ENCODE measurements around the gene SHC3.
"Not testable (repeated sequence)": the region's sequence is repeated elsewhere in the genome, so short reads cannot be mapped to it uniquely, and the experiment has no call there.

Gene SHC3, protein sequence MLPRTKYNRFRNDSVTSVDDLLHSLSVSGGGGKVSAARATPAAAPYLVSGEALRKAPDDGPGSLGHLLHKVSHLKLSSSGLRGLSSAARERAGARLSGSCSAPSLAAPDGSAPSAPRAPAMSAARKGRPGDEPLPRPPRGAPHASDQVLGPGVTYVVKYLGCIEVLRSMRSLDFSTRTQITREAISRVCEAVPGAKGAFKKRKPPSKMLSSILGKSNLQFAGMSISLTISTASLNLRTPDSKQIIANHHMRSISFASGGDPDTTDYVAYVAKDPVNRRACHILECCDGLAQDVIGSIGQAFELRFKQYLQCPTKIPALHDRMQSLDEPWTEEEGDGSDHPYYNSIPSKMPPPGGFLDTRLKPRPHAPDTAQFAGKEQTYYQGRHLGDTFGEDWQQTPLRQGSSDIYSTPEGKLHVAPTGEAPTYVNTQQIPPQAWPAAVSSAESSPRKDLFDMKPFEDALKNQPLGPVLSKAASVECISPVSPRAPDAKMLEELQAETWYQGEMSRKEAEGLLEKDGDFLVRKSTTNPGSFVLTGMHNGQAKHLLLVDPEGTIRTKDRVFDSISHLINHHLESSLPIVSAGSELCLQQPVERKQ

DNA sequence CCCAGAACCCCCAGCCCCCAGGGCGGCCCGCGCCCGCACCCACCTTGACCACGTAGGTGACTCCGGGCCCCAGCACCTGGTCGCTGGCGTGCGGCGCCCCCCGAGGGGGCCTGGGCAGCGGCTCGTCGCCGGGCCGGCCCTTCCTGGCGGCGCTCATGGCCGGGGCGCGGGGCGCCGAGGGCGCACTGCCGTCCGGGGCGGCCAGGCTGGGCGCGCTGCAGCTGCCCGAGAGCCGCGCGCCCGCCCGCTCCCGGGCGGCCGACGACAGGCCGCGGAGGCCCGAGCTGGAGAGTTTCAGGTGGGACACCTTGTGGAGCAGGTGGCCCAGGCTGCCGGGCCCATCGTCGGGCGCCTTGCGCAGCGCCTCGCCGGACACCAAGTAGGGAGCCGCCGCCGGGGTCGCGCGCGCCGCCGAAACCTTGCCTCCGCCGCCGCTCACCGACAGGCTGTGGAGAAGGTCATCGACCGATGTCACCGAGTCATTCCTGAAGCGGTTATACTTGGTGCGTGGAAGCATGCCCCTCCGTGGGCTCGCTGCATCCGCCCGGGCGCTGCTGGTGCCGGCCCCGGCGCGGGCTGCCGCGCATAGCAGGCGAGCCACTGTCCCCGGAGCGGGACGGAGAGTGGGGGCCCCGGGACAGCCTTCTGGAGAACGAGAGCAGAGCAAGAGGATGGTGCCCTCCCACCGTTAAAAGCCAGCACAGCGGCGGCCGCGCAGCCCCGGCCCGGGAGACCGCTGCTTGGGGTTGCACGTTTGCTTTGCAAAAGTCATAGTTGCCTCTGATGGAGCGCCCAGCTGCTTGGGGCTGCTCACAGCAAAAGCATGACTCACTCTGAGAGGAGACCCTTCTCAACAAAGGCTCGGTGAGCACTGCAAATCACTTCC lies at the start of gene SHC3:
TSS of gene SHC3 (minus strand) at position 875 of the 886 bp plus-strand sequence. CDS start at position 517, 358 bp downstream.
- no peak for DNase-seq

DNA sequence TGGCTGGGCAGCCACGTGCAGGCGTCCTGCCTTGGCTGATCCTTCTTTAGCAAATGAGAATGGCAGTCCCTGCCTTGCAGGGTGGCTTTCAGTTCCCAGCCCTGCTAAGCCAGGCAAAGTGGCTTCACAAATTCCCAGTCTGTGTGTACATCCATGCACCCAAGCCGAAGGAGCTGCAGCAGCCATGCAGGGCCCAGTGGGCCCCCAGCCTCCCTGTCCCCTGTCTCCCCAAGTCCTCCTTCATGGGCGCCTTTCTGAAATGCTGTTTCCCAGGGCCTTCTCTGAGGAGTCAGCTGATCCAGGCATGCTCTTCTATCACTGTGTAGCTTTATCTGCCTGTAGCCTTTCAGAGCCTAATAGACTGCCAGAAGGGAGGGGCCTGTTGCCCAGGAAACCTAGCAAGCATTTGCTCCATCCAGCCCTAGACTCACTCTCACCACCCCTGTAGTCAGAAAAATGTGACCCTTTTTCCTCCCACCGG lies 47.4 kb upstream of the SHC3 start:
- DNase-seq: peak; percentile 7

DNA sequence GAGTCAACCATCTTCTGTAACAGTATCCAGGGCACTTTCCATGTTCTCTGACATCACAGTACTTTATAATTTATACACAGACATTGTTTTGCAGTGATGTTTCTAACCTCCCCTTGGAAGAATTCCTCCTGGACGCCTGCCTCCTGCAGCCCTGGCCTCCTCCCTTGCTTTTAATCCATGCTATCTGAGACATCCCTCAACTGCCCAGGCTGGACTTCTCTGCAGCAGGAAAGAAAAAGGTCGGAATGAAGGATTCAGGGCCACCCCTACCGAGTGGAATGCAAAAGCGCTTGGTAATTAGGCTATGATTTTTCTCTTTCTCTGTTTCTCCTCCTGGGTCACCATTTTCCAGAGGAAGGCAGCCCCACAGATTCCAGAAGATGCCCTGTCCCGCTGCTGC lies 47.0 kb upstream of the SHC3 start:
- DNase-seq: no peak

DNA sequence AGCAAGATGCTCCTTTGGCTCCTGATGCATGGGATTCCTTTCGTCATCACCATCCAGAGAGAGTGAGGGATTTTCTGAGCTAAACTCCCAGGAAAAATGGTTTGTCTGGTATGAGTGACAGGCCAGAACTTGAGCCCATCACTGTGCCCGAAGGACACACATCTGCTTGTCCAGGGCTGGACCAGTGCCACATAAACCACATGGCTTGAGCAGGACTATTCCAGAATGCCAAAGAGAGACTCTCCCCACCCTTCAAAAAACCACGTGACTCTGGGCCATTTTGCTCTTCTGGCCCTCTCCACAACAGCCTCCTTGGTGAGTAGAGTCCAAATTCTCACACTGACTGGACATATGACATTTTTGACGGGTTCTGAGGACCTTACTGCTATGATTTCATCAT lies 46.4 kb upstream of the SHC3 start:
- DNase-seq: no peak

DNA sequence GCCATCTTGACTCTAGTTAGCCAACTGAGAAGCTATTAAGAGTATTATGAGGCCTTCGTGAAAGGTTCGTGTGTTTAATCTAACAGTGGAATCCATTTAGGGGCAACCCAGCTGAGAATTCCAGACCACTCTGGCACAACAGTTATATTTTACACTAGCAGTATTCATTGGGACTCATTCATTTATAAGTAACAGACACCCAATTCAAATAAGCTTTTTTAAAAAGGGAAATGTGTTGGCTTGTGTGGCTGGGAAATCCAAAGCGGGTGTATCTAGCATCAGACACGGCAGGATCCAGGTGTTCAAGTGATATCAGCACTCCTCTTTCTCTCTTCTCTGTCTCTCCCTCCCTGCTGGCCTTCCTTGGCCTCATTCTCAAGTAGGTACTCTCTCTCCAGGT lies 46.0 kb upstream of the SHC3 start:
- DNase-seq: no peak

DNA sequence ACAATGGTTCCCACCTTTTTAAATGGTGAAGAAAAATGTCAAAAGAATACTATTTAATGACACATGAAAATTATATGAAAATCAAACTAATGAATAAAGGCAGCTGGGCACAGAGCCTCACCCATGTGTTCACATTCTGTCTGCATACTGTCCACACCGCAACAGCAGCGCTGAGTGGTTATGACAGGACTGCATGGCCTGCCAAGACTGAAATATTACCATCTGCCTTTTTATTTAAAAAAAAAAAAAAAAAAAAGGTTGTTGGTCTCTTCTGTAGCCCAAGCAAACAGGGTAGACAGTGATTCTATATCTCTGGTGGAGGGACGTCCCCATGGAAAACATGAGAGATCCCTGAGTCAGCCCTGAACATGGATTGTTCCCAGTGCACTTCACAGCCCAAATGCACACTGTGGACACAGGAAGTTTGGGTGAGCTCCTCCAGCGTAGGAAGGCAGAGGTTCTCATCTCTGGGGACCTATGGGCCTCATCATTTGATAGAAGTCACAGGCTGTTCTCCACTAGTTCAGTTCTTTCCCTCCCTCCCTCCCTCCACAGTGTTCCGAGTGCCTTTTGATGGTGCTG lies 44.9 kb upstream of the SHC3 start:
- no peak for DNase-seq

DNA sequence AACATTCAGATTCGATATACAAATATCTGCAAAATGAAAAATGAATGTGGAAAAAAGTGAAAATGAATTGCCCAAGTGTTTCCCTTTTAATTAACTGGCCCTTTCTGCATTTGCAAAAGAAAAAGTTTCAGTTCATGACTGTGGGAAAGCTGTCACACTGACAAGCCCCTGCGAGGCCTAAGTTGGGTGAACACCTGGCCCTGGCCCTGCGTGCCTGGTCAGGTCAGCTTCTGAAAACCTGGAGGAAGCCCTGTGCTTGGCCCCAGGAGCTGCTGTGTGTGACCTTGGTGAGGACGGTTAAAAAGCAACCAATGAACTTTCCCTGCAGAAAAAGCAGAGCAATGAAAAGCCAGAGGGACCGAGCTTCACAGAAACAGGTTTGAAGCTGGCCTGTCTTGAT lies 41.0 kb upstream of the SHC3 start:
- DNase-seq: no peak

DNA sequence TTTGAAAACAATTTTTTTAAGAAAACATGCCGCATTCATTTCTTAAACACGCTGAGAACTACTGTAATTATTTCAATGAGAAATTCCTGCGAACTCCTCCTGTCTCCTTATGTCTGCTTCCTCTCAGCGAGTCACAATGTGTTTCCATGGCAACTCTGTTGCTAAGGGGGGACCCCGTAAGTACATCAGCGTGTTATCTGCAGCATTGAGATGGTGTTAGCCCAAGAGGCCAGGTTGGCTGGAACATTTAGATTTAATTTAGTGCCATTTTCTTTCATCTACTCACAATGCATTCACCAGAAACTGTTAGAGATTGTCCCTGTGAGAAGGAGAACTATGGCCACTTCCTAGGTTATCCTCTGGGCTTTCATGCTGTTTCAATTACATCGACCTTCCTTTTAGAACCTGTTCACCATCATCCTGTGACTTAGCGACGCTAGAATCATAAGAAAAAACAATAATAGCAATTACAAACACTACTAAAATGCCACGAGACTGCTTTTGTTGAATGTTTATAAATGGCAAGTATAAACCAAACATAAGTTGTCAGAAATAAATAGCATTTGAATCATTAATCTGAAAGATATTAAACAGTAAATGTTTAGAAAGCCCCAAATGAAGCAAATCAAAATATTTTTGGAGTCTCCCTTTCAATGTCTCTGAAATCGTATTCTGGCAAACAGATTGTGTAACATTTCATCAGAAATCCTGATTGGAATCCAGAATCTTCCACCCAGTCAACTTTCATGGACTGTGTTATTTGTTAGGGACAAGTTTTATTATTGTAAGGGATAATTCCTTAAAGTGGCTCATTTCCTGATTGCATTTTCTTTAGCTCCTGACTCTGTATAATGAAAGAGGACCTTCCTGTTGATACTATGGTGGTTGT lies 39.7 kb upstream of the SHC3 start:
- DNase-seq: peak; percentile 40

DNA sequence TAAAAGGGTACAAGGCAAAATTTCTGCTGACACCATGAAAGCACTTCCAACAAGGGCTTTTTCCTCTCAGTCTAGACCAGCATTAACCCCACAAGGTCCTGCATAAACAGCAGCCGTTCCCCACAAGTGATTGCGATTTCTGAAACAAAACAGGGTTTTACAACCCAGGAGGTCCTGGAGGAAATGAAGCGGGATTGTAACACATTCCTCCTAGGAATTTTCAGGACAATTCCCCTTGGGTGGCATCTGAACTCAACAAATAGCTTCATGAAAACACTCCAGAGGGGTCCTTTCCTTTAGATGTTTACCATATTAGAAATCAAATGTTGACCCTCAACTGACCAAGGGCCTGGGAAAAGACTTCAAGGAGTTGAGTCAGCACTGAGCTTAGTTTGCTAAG lies 36.7 kb upstream of the SHC3 start:
- DNase-seq: no peak

DNA sequence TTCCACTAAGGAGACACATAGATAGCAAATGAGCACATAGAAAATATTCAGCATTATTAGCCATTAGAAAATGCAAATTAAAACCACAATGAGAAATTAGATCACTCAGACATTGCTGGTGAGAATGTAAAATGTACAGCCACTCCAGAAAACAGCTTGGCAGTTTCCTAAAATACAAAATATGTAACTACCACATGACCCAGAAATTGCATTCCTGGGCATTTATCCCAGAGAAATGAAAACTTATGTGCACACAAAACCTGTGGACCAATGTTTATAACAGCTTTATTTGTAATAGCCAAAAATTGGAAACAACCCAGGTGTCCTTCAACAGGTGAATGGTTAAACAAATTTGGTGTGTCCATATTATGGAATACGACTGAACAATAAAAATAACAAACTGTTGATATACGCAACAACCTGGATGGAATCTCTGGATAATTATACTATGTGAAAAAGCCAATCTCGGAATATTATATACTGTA lies 34.8 kb upstream of the SHC3 start:
- DNase-seq: no peak

DNA sequence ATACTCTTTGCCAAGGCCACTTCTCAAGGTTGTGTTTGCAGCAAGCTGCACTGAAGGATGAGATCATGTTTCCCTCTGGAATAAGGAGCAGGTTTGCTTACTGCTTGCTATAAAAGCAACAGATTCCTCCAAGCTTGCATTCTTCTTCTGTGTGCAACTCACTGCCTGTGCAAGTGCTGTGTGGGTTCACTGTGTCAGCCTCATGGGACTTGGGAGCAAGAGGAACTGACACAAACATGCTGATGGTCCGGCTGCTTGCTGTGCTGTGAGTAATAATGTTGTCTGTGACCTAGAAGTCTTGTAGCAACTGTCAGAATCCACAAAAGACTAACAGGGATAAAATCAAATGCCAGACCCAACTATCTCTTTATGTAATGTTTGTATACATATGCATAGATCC lies 33.6 kb upstream of the SHC3 start:
- no peak for DNase-seq

DNA sequence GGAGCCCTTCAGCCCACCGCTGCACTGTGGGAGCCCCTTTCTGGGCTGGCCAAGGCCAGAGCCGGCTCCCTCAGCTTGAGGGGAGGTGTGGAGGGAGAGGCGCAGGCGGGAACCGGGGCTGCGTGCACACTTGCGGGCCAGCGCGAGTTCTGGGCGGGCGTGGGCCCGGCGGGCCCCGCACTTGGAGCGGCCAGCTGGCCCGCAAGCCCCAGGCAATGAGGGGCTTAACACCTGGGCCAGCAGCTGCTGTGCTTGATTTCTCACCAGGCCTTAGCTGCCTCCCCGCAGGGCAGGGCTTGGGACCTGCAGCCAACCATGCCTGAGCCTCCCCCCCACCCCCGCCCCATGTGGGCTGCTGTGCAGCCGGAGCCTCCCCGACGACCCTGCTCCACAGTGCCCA lies 30.7 kb upstream of the SHC3 start:
- not testable (repeated sequence) for DNase-seq

DNA sequence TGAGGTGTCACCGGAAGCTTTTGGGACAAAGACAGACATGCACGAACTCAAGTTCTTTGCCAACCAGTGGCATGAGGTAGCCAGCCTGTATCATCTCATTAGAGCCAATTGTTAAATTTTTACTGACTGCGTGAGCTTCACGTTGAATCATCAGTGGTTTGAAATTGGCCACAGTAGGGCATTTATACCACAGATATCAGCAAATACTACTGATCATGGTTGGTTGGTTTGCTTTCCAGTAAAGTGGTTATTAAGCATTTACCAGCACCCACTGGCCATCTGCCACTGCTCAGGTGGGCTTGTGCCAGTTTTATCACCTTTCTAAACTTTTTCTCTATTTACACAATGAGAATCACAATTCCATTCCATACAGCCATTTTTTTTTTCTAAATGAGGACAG lies 28.4 kb upstream of the SHC3 start:
- no peak for DNase-seq

DNA sequence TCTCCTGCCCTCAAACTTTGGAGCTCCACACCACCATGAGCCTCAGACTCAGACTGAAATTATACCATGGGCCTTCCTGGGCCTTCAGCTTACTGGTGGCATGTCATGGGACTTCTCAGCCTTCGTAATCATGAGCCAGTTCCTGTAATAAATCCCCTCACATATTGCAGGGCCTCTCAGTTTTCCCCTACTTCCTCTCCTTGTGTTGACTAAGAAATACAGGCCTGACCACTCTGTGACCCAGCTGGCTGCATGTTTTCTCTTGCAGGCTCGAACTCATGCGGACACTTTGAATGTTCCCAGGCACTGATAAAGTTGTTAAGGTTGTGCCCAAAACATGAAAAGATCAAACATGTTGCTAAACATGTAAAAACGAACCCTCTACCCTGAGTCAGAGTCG lies 26.2 kb upstream of the SHC3 start:
- DNase-seq: no peak

DNA sequence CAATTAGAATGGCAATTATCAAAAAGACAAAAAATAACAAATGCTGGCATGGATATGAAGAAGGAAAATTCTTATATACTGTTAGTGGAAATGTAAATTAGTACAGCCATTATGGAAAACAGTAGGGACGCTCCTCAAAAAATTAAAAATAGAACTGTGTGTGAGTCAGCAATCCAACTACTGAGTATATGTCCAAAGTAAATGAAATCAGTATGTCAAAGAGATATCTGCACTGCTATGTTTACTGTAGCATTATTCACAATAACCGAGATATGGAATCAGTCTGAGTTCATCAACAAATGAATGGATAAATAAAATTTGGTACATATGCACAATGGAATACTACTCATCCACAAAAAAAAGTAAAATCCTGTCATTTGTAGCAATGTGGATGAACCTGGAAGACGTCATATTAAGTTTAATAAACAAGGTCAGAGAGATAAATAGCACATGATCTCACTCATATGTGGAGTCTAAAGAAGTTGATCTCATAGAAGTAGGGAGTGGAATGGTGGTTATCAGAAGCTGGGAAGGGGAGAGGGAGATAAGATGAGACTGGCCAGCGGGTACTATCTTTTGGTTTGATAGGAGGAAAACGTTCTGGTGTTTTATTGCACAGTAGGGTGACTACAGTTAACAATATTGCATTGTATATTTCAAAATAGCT lies 16.6 kb upstream of the SHC3 start:
- DNase-seq: no peak

DNA sequence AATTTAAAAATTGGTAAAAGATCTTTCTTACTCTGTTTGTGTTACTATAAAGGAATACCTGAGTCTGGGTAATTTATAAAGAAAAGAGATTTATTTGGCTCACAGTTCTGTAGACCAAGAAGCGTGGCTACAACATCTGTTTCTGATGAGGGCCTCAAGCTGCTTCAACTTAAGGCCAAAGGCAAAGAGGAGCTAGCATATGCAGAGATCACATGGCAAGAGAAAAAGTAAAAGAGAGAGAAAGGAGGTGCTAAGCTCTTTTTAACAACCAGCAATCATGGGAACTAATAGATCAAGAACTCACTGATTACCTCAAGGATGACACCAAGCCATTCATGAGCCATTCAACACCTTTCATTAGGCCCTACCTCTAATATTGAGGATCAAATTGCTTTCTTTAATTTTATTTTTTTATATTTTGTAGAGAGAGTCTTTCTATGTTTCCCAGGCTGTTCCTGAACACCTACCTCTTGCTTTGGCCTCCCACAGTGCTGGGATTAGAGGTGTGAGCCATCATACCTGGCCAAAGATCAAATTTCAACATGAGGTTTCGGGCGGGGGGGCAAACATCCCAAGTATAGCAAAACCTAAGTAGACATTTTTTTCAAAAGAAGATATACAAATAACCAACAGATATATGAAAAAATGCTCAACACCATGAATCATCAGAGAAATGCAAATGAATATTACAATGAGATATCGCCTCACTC lies 16.0 kb upstream of the SHC3 start:
- no peak for DNase-seq

DNA sequence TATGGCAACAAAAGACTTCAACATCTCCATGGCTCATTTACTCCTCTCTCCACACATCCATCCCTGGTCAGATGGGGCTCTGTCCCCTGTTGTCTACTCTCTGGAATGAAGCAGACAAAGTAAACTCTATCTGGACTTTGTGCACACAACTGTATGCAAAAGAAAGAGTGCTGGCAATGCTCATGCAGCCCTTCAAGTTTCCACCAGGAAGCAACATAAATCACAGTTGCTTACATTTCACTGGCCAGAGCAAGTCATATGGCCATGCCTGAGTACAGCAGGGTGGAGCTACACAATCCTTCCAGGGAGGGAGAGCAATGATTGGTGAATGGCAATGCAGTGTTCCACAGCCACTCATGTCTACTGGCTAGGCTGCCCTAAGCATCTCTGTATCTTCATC lies 12.4 kb upstream of the SHC3 start:
- DNase-seq: no peak

DNA sequence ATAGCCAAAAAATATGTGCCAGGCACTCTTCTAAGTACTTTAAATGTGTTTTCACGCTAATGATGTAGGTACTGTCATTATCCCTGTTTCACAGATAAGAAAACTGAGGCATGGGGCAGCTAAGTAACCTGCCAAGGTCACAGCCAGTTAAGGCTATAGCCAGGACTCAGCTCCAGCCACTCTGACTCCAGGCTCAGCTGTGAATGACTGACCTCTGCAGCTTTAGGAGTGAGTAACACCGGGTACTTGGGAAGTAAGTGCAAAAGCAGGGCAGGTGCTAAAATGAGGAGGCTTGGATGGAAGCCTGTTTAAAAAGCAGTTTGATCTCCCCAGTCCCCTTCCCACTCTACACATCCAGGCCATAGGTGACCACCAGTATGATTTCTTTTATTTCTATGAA lies 10.6 kb upstream of the SHC3 start:
- DNase-seq: no peak

DNA sequence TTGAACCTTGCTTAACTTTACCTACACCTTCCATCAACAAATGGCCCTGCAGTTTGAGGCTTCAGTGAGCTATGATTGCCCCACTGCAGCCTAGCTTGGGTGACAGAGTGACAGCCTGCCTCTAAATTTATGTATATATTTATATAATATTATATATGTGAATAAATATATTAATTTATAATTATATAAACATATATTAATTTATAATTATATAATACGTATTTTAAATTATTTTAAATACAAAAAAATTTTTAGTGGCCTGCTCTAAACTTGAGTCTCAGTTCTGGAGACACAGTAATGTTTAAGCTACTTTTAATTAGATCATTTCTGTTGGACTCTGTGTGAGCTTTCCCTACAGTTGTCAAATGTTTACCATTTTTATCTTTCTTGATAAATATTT lies 9.3 kb upstream of the SHC3 start:
- no peak for DNase-seq

DNA sequence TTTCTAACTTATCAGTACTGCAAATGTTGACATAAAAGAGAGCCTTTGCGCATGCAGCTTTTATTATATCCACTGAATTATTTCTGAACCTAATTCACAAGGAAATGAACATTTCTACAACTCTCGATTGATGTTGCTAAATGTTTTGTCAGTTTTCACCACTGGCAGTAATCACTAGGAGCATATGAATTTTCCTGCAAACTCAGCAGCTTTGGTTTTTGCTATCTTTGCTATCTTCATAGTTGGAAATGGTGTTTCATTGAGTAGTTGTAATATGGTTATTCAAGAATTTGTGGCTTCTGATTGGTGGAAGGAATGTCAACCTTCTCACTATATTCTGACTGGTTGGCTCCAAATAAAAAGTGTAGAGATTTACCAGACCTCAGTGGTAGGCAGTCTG lies 8.9 kb upstream of the SHC3 start:
- DNase-seq: no peak

DNA sequence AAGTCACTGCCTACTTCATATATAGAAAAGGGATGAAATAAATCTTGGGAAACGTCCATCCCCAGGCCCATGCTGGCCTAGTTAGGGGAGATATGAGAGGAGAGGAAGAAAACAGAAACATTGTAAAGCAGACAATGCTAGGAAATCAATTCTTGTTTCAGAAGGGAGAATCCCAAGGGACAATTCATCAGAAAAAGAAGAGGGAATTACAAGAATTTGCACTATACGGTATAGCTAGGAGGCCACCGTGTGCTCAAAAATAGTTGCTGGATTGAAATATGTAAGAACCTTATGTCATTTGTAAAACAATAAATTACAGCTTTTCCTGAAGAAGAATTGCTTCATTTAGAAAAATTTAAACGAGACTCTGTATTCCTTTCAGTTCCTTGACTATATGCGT lies 8.3 kb upstream of the SHC3 start:
- DNase-seq: no peak

Measured in NCI-H2227 treated with DMSO at 0.1 percent for 48 hours (cell line).